Suprapubic skin (tissue), 4 donors: ENCODE data around the gene MGAT4B.

Experiments
- CTCF ChIP-seq, 2 donors: fragments of 200-600 bp in 1 of 2; fragments of 450-650 bp in 1 of 2; sonication (generic) in 1 of 2; IDR thresholded peaks; one replicate each; pipeline ENCODE4 v1.5.1; 2016 to 2019; ENCODE audit warnings: antibody characterized with exemption in 2 of 2, mild to moderate bottlenecking in 1 of 2, moderate library complexity in 1 of 2
- EP300 ChIP-seq: sonication (generic); formaldehyde crosslinking; IDR thresholded peaks from one replicate; pipeline ENCODE4 v1.6.1; 2017; ENCODE audit warnings: antibody characterized with exemption
- POLR2A ChIP-seq, 2 donors: fragments of 450-650 bp; IDR thresholded peaks; one replicate each; pipeline ENCODE4 v1.6.1; 2017; ENCODE audit warnings: antibody characterized with exemption in 2 of 2, mild to moderate bottlenecking in 2 of 2, moderate library complexity in 2 of 2
- POLR2AphosphoS5 ChIP-seq, 3 donors: sonication (generic); formaldehyde crosslinking; IDR thresholded peaks; one replicate each; pipeline ENCODE4 v1.6.1; 2017; ENCODE audit warnings: antibody characterized with exemption in 3 of 3

GRCh38 chr5:179795863-179796833 lies 10.5 kb downstream of the MGAT4B start:
- TF ChIP-seq POLR2AphosphoS5 (IDR thresholded peaks at IDR 0.05) = no peak
- no peak for TF ChIP-seq POLR2A (IDR thresholded peaks at IDR 0.05)
- peak; percentile 55 to 97 for TF ChIP-seq CTCF (IDR thresholded peaks at IDR 0.05)
- no peak for TF ChIP-seq EP300
